ENCODE data around the gene TSLP.

The TSLP gene

GRCh38 chr5:111092062-111092853, 20.7 kb downstream of the TSLP start, which contains the start of gene WDR36:
Gene WDR36 (plus strand): TSS chr5:111092348. CDS start chr5:111092457, 109 bp downstream.
- DNase-seq = peak; percentile 94
- Histone ChIP-seq H3K9ac (ENCODE audit: low read depth, low read length) (peak within 1 kb of the TSS; percentile 75), H3K36me3 (ENCODE audit: insufficient read depth, low read length) (peaks cover 38% of the 10 kb centered on the region), H3K4me1 (ENCODE audit: insufficient read depth, low read length) (peaks cover 34% of the 10 kb centered on the region), H3K27ac (ENCODE audit: low read length) (peak within 1 kb of the TSS; percentile 86), H3K27me3 (ENCODE audit: insufficient read depth, low read length, poor library complexity) (no peaks in the 10 kb centered on the region), H3K4me2 (ENCODE audit: insufficient read depth, low read length) (peak within 1 kb of the TSS; percentile 94), H3K79me2 (ENCODE audit: insufficient read depth, low read length) (peaks cover 44% of the 10 kb centered on the region), H2AFZ (ENCODE audit: low read depth, low read length) (peak within 1 kb of the TSS; percentile 91), H4K20me1 (ENCODE audit: insufficient read depth, low read length) (peaks cover 19% of the 10 kb centered on the region; the same call in 1 of the 2 replicates), H3K4me3 (ENCODE audit: low read depth in 1 of 2, low read length in 2 of 2) (peak within 1 kb of the TSS; percentile 96 to 98), H3K9me3 (ENCODE audit: insufficient read depth, low read length, severe bottlenecking) (no peaks in the 10 kb centered on the region)
- peak; percentile 94 for ATAC-seq (ENCODE audit: insufficient read depth, low read depth)
- TF ChIP-seq EZH2 (IDR thresholded peaks at IDR 0.05; ENCODE audit: borderline replicate concordance, low read depth, low read length, severe bottlenecking) (no peak), CTCF (IDR thresholded peaks at IDR 0.05; ENCODE audit: borderline replicate concordance, extremely low read depth, low read length, poor library complexity, severe bottlenecking) (peak; percentile 12)

- Histone ChIP-seq H3K4me3 (ENCODE audit: low read depth in 1 of 2, low read length in 2 of 2) (no peak overlapping the region), H2AFZ (ENCODE audit: low read depth, low read length) (no peak overlapping the region), H3K9me3 (ENCODE audit: insufficient read depth, low read length, severe bottlenecking) (no peaks in the 10 kb centered on the region), H3K79me2 (ENCODE audit: insufficient read depth, low read length) (peaks cover 53% of the 10 kb centered on the region), H3K4me1 (ENCODE audit: insufficient read depth, low read length) (peaks cover 34% of the 10 kb centered on the region), H3K9ac (ENCODE audit: low read depth, low read length) (no peak overlapping the region), H4K20me1 (ENCODE audit: insufficient read depth, low read length) (peaks cover 19% of the 10 kb centered on the region; the same call in 1 of the 2 replicates), H3K27ac (ENCODE audit: low read length) (no peak overlapping the region), H3K4me2 (ENCODE audit: insufficient read depth, low read length) (no peak overlapping the region), H3K36me3 (ENCODE audit: insufficient read depth, low read length) (peaks cover 75% of the 10 kb centered on the region), H3K27me3 (ENCODE audit: insufficient read depth, low read length, poor library complexity) (no peaks in the 10 kb centered on the region)
- DNase-seq (no peak), ATAC-seq (ENCODE audit: insufficient read depth, low read depth) (no peak)
- no peak for TF ChIP-seq CTCF (IDR thresholded peaks at IDR 0.05; ENCODE audit: borderline replicate concordance, extremely low read depth, low read length, poor library complexity, severe bottlenecking)
- TF ChIP-seq EZH2 (IDR thresholded peaks at IDR 0.05; ENCODE audit: borderline replicate concordance, low read depth, low read length, severe bottlenecking) = no peak
Observed at GRCh38 chr5:111095982-111096381, 24.5 kb downstream of the TSLP start.

GRCh38 chr5:111099058-111099778, 27.7 kb downstream of the TSLP start:
- H3K79me2 ChIP-seq (ENCODE audit: insufficient read depth, low read length) = peaks cover 33% of the 10 kb centered on the region
- H3K4me1 ChIP-seq (ENCODE audit: insufficient read depth, low read length) = peaks cover 15% of the 10 kb centered on the region
- H4K20me1 ChIP-seq (ENCODE audit: insufficient read depth, low read length) = peaks cover 11% of the 10 kb centered on the region; the same call in 1 of the 2 replicates
- H3K9ac ChIP-seq (ENCODE audit: low read depth, low read length) = no peak overlapping the region
- no peak overlapping the region for H2AFZ ChIP-seq (ENCODE audit: low read depth, low read length)
- no peak overlapping the region for H3K27ac ChIP-seq (ENCODE audit: low read length)
- no peak for TF ChIP-seq CTCF (IDR thresholded peaks at IDR 0.05; ENCODE audit: borderline replicate concordance, extremely low read depth, low read length, poor library complexity, severe bottlenecking)
- no peak for TF ChIP-seq EZH2 (IDR thresholded peaks at IDR 0.05; ENCODE audit: borderline replicate concordance, low read depth, low read length, severe bottlenecking)
- H3K27me3 ChIP-seq (ENCODE audit: insufficient read depth, low read length, poor library complexity) = no peaks in the 10 kb centered on the region
- ATAC-seq (ENCODE audit: insufficient read depth, low read depth) (no peak), DNase-seq (no peak)
- no peak overlapping the region for H3K4me3 ChIP-seq (ENCODE audit: low read depth in 1 of 2, low read length in 2 of 2)
- no peak overlapping the region for H3K4me2 ChIP-seq (ENCODE audit: insufficient read depth, low read length)
- H3K36me3 ChIP-seq (ENCODE audit: insufficient read depth, low read length) = peaks cover 98% of the 10 kb centered on the region
- no peaks in the 10 kb centered on the region for H3K9me3 ChIP-seq (ENCODE audit: insufficient read depth, low read length, severe bottlenecking)
